HG02610 (cell line): Measurements from ENCODE around the gene CHKB.

ENCODE experiments used
- ATAC-seq: cut with Tn5 transposase; IDR thresholded peaks from one replicate; pipeline ENCODE4 v1.9.1; 2021; ENCODE audit warnings: mild to moderate bottlenecking, moderate library complexity; ENCODE audit not compliant: unreplicated experiment

CHKB gene

GRCh38 chr22:50532824-50533796 lies 49.5 kb downstream of the CHKB start:
- no peak for ATAC-seq

GRCh38 chr22:50531962-50532674 lies 50.5 kb downstream of the CHKB start:
- no peak for ATAC-seq

DNA sequence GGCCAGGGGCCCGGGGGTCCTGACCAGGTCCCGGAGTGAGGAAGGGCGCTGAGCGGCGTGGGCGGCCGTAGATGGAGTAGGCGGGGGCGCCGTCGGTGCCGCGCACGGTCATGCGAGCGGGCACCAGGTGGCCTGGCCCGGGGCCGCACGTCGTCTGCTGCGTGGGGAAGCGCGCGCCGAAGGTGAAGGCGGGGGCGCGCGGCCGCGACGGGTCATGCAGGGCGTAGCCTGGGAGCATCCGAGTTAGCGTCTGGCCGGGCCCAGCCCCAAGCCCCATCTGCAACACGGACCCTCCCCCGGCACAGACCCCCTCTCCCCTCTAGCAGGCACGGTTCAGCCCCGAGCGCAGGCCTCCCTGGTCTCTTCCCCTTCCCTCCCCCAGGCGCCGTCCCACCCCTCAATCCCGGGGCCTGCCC lies 51.1 kb downstream of the CHKB start:
- no peak for ATAC-seq

GRCh38 chr22:50530877-50531545 lies 51.6 kb downstream of the CHKB start:
- ATAC-seq, result no peak

GRCh38 chr22:50530580-50530876 lies 52.1 kb downstream of the CHKB start:
- ATAC-seq, result no peak

GRCh38 chr22:50529897-50530579 lies 52.6 kb downstream of the CHKB start, which contains the start of gene TYMP:
TYMP (minus strand) TSS chr22:50530012; CDS start chr22:50529709, 303 bp downstream.
- ATAC-seq, result no peak

- no peak for ATAC-seq
Measured at GRCh38 chr22:50529416-50529896, 53.2 kb downstream of the CHKB start.
